ENCODE results near the gene LLGL2. TPM values are rescaled to one million over a fixed set of nuclear protein-coding genes. Genes with fewer than 3 reads are reported as not detected.

Gene LLGL2
- total RNA-seq, 4 donors from 2014 or later = 0.78 to 7.1 (median 1.4) TPM

DNA sequence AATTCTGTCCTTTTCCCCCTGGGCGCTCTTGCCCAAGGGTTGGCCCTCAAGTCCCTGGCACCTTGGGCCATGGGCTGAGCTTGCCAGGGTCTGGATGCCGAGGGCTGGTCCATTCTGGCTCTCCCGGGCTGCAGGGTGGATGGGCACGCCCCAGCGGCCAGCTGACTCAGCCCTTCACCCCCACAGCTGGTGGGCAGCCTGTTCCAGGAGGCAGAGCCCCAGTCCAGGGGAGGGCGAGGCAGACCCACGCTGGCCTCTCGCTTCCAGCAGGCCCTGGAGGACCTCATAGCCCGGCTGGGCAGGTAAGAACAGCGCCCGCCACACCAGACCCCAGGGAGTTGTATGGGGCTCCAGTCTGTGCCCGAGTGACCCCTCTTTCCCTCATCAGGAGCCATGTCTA lies 77.1 kb downstream of the LLGL2 start:
- Histone ChIP-seq H3K9me3 (no peaks in the 10 kb centered on the region), H3K4me3 (no peak overlapping the region), H3K36me3 (no peaks in the 10 kb centered on the region), H3K27ac (no peak overlapping the region), H3K27me3 (no peaks in the 10 kb centered on the region), H3K4me1 (no peaks in the 10 kb centered on the region)
- TF ChIP-seq, protein P1, sequence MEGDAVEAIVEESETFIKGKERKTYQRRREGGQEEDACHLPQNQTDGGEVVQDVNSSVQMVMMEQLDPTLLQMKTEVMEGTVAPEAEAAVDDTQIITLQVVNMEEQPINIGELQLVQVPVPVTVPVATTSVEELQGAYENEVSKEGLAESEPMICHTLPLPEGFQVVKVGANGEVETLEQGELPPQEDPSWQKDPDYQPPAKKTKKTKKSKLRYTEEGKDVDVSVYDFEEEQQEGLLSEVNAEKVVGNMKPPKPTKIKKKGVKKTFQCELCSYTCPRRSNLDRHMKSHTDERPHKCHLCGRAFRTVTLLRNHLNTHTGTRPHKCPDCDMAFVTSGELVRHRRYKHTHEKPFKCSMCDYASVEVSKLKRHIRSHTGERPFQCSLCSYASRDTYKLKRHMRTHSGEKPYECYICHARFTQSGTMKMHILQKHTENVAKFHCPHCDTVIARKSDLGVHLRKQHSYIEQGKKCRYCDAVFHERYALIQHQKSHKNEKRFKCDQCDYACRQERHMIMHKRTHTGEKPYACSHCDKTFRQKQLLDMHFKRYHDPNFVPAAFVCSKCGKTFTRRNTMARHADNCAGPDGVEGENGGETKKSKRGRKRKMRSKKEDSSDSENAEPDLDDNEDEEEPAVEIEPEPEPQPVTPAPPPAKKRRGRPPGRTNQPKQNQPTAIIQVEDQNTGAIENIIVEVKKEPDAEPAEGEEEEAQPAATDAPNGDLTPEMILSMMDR (IDR thresholded peaks at IDR 0.05 in 4 of 5, conservative IDR thresholded peaks at IDR 0.05 in 1 of 5) = no peak
- no peak for TF ChIP-seq POLR2A (IDR thresholded peaks at IDR 0.05)
- intact Hi-C loops (cut with DNase I; ENCODE audit: low total_unique reads) = no loop called here
- DNase-seq (no peak), ATAC-seq (no peak)
- in situ Hi-C loops (cut with MboI; ENCODE audit: low sequenced_read_pairs in 4 of 4) = no loop called here

DNA sequence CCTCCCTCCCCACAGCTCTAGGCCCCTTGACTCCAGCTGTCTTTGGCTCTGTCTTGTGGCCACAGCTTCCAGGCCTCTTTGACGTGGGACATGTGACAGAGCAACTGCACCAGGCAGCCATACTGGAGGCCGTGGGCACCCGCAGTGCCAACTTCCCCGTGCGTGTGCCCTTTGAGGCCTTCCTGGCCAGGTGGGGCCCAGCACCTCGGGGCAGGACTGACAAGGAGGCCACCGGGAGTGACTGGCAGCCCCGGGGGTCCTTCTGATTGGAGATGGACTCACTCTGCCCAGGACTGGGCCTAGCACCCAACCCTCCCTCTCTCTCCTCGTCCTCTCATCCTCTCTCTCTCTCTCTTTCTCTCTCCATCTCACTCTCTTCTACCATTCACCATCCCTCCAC lies 77.6 kb downstream of the LLGL2 start:
- TF ChIP-seq, protein P1 (IDR thresholded peaks at IDR 0.05 in 4 of 5, conservative IDR thresholded peaks at IDR 0.05 in 1 of 5) = no peak
- TF ChIP-seq POLR2A (IDR thresholded peaks at IDR 0.05) = no peak
- H3K36me3 ChIP-seq = no peaks in the 10 kb centered on the region
- H3K4me1 ChIP-seq = no peaks in the 10 kb centered on the region
- no peak for DNase-seq
- H3K27ac ChIP-seq = no peak overlapping the region
- H3K27me3 ChIP-seq = no peaks in the 10 kb centered on the region
- in situ Hi-C loops (cut with MboI; ENCODE audit: low sequenced_read_pairs in 4 of 4) (no loop called here), intact Hi-C loops (cut with DNase I; ENCODE audit: low total_unique reads) (no loop called here)
- no peak overlapping the region for H3K4me3 ChIP-seq
- ATAC-seq = no peak
- no peaks in the 10 kb centered on the region for H3K9me3 ChIP-seq

DNA sequence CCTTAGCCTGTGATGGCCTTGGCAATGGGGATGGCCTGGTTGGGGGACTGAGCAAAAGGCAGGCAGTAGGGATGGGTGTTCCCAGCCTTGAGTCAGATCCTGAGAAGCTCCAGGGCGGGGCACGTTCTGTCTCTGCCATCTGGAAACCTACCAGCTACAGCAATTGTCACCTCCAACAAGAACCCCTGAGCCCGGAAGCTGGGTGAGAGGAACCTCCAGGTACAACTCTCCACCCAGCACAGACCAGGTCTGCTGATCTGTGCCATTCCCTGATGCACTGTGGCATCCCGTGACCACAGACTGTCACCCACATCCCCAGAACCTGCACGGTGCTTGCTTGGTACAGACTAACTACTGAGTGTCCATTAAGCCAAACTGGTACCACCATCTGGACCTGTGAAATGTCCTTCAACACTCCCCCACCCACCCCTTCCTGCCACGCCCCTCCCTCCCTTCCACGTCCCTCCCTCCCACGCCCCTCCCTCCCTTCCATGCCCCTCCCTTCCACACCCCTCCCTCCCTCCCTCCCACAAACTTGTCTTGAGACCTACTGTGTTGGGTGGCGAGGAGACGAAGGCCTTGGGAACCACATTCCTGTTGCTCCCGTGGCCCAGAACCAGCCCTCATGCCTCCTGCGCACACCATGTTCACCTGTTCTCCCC lies 78.7 kb downstream of the LLGL2 start:
- DNase-seq (no peak), ATAC-seq (no peak)
- in situ Hi-C loops (cut with MboI; ENCODE audit: low sequenced_read_pairs in 4 of 4) = no loop called here
- intact Hi-C loops (cut with DNase I; ENCODE audit: low total_unique reads) = no loop called here
- TF ChIP-seq, protein P1 (IDR thresholded peaks at IDR 0.05 in 4 of 5, conservative IDR thresholded peaks at IDR 0.05 in 1 of 5) = no peak
- TF ChIP-seq POLR2A (IDR thresholded peaks at IDR 0.05) = no peak
- Histone ChIP-seq H3K27ac (no peak overlapping the region), H3K9me3 (no peaks in the 10 kb centered on the region), H3K4me3 (no peak overlapping the region), H3K36me3 (no peaks in the 10 kb centered on the region), H3K27me3 (no peaks in the 10 kb centered on the region), H3K4me1 (no peaks in the 10 kb centered on the region)

DNA sequence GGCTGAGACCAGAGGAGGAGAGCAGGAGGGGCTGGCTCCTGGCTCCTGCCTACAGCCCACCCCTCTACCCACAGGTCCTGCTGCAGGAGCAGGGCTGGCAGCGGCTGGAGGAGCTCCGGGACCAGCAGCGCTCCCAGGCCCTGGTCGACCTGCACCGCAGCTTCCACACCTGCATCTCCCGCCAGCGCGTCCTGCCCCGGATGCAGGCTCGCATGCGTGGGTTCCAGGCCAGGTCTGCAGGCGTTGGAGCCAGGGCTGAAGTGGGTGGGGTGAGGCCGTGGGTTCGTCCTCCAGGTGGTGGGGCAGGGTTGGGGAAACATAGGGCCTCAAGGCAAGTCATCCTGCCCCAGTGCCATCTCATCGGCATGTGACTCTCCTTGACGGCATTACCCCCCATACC lies 80.3 kb downstream of the LLGL2 start:
- intact Hi-C loops (cut with DNase I; ENCODE audit: low total_unique reads) (no loop called here), in situ Hi-C loops (cut with MboI; ENCODE audit: low sequenced_read_pairs in 4 of 4) (no loop called here)
- ATAC-seq (no peak), DNase-seq (no peak)
- Histone ChIP-seq H3K4me1 (no peaks in the 10 kb centered on the region), H3K27me3 (no peaks in the 10 kb centered on the region), H3K9me3 (no peaks in the 10 kb centered on the region), H3K27ac (no peak overlapping the region), H3K4me3 (no peak overlapping the region), H3K36me3 (no peaks in the 10 kb centered on the region)
- no peak for TF ChIP-seq POLR2A (IDR thresholded peaks at IDR 0.05)
- TF ChIP-seq, protein P1 (IDR thresholded peaks at IDR 0.05 in 4 of 5, conservative IDR thresholded peaks at IDR 0.05 in 1 of 5) = no peak

DNA sequence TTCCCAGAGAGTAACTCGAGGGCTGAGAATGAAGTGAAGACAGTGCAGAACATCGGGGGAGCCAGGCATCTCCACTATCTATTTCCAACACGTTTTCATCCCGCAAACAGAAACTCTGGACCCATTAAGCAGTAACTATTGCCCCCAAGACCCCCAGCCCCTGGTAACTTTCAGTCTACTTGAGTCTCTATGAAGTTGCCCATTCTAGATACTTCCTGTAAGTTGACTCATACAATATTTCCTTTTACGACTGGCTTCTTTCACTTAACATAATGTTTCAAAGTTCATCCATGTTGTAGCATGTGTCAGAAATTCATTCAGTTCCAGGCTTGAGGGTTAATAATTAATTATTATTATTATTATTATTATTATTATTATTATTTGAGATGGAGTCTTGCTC lies 81.6 kb downstream of the LLGL2 start:
- TF ChIP-seq, protein P1 (IDR thresholded peaks at IDR 0.05 in 4 of 5, conservative IDR thresholded peaks at IDR 0.05 in 1 of 5) = no peak
- TF ChIP-seq POLR2A (IDR thresholded peaks at IDR 0.05) = no peak
- intact Hi-C loops (cut with DNase I; ENCODE audit: low total_unique reads) = no loop called here

More for the DNA sequence above, 81.6 kb downstream of the LLGL2 start:
- H3K27me3 ChIP-seq = no peaks in the 10 kb centered on the region
- no peak overlapping the region for H3K4me3 ChIP-seq
- DNase-seq (no peak), ATAC-seq (no peak)
- H3K9me3 ChIP-seq = no peaks in the 10 kb centered on the region
- in situ Hi-C loops (cut with MboI; ENCODE audit: low sequenced_read_pairs in 4 of 4) = no loop called here
- no peak overlapping the region for H3K27ac ChIP-seq
- no peaks in the 10 kb centered on the region for H3K36me3 ChIP-seq
- H3K4me1 ChIP-seq = no peaks in the 10 kb centered on the region
